Measurements from ENCODE around the gene WDFY4.

DNA sequence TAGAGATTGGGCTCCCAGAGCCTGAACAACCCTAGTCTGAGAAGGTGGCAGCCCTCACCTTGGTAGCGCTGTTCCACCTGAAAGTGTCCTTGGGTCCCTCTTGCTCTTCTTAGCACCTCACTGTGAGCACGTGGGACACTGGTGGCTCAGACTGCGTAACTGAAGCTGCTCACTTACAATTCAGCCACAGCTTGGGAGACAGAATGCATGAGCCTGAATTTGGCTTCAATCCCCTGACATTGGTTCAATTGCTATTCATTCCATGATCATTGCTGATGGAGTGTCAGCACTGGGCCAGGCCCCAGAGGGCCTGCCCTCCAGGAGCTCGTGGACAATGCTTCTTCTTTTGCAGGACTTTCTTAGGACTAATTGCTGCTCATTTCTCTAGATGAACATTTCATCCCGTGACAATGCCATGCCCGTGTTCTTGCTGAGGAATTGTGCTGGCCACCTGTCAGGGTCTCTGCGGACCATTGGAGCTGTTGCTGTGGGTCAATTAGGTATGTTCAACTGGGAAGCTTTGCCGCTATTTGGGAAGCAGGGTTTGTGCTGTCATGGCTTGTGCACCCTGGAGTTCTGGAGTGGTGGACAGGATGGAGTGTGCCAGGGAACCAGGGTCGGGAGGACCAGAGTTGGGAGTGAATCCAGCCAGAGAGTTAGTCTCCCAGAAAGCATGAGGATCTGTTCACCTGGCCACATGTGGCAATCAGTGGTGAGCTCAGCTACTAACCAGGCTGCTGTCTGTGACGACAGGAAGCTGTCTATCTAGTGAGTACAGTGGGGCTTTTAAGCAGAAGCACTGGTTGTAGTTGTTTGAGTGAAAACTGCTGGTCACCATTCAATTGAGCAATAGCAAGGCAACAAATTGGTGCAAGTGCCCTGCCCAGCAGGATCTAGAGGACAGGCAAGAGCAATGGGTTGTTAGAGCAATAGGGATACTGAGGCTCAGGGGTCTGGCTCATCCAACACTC lies 105.1 kb downstream of the WDFY4 start:
- TF ChIP-seq, protein P1, sequence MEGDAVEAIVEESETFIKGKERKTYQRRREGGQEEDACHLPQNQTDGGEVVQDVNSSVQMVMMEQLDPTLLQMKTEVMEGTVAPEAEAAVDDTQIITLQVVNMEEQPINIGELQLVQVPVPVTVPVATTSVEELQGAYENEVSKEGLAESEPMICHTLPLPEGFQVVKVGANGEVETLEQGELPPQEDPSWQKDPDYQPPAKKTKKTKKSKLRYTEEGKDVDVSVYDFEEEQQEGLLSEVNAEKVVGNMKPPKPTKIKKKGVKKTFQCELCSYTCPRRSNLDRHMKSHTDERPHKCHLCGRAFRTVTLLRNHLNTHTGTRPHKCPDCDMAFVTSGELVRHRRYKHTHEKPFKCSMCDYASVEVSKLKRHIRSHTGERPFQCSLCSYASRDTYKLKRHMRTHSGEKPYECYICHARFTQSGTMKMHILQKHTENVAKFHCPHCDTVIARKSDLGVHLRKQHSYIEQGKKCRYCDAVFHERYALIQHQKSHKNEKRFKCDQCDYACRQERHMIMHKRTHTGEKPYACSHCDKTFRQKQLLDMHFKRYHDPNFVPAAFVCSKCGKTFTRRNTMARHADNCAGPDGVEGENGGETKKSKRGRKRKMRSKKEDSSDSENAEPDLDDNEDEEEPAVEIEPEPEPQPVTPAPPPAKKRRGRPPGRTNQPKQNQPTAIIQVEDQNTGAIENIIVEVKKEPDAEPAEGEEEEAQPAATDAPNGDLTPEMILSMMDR (IDR thresholded peaks at IDR 0.05; ENCODE audit: poor library complexity, severe bottlenecking) = no peak
- TF ChIP-seq EZH2 (IDR thresholded peaks at IDR 0.05; ENCODE audit: borderline replicate concordance, insufficient read depth, low read length, poor library complexity, severe bottlenecking) = no peak
- no peak for TF ChIP-seq POLR2AphosphoS5 (IDR thresholded peaks at IDR 0.05)
- no peak for TF ChIP-seq EP300 (conservative IDR thresholded peaks at IDR 0.05; ENCODE audit: poor library complexity, severe bottlenecking)
- TF ChIP-seq RAD21 (conservative IDR thresholded peaks at IDR 0.05) = no peak
- TF ChIP-seq, protein P2, sequence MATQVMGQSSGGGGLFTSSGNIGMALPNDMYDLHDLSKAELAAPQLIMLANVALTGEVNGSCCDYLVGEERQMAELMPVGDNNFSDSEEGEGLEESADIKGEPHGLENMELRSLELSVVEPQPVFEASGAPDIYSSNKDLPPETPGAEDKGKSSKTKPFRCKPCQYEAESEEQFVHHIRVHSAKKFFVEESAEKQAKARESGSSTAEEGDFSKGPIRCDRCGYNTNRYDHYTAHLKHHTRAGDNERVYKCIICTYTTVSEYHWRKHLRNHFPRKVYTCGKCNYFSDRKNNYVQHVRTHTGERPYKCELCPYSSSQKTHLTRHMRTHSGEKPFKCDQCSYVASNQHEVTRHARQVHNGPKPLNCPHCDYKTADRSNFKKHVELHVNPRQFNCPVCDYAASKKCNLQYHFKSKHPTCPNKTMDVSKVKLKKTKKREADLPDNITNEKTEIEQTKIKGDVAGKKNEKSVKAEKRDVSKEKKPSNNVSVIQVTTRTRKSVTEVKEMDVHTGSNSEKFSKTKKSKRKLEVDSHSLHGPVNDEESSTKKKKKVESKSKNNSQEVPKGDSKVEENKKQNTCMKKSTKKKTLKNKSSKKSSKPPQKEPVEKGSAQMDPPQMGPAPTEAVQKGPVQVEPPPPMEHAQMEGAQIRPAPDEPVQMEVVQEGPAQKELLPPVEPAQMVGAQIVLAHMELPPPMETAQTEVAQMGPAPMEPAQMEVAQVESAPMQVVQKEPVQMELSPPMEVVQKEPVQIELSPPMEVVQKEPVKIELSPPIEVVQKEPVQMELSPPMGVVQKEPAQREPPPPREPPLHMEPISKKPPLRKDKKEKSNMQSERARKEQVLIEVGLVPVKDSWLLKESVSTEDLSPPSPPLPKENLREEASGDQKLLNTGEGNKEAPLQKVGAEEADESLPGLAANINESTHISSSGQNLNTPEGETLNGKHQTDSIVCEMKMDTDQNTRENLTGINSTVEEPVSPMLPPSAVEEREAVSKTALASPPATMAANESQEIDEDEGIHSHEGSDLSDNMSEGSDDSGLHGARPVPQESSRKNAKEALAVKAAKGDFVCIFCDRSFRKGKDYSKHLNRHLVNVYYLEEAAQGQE (IDR thresholded peaks at IDR 0.05; ENCODE audit: borderline replicate concordance) = no peak
- no peak for TF ChIP-seq TAF1 (IDR thresholded peaks at IDR 0.05; ENCODE audit: low read depth)
